Sciatic nerve (tissue), 2 donors: ENCODE measurements around the gene MCC. TPM values are rescaled to one million over a fixed set of nuclear protein-coding genes. Genes with fewer than 3 reads are reported as not detected.

Experiments
- ATAC-seq: fragments of 200-7000 bp; cut with Tn5 transposase; one replicate; pipeline ENCODE4 v1.9.1; 2020; ENCODE audit warnings: mild to moderate bottlenecking, moderate library complexity
- DNase-seq: peaks from one replicate; pipeline ENCODE4 v3.0.0-alpha.2; 2020; ENCODE audit warnings: low spot score
- intact Hi-C: fragments of 100-400 bp; cut with DNase I; formaldehyde crosslinking; loops from one replicate; pipeline ENCODE4 v1.14.2; 2022
- total RNA-seq: library from RNA; stranded (reverse); fragmentation: NEBNext Ultra II Directional; extraction: Animal tissue kit (Norgen Biotek cat#: 25700); gene quantifications from one replicate; pipeline ENCODE4 v1.2.1, GENCODE V29; 2021
- donor health status: DM: no; HTN: no; CAD: no.
- donor health status: DM: no; HTN: no; CAD: no.

The MCC gene
- total RNA-seq, 1 donor from 2014 or later: 41.9 TPM

DNA sequence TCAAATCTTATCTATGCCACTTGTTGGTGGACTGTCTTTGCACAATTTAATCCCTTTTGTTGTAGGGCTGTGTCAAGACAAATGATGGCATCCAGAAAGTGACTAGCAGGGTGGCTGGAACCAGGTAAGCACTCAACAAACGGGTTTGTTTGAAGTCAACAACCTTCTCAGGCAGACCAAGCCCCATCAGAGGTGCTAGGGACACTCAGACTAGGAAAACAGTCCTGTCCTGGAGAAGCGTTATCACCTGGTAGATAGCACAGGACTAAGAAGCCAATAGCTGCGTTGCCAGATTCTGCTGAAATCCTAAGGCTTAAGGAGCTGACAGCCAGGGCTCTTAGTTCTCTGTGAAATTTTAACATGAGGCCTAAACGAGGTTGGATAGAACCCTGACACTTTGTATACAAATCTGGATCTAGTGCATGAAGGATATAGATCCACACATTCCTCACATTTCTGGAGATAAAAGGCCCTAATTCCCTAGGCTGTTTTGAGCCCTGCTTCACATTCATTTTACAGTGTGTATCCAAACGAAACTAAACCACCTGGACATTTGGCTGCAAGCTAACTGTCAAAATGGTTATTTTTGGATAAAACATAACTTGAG is 331.9 kb downstream of the MCC start:
- ATAC-seq (no peak), DNase-seq (no peak)
- intact Hi-C loops: no loop called here

DNA sequence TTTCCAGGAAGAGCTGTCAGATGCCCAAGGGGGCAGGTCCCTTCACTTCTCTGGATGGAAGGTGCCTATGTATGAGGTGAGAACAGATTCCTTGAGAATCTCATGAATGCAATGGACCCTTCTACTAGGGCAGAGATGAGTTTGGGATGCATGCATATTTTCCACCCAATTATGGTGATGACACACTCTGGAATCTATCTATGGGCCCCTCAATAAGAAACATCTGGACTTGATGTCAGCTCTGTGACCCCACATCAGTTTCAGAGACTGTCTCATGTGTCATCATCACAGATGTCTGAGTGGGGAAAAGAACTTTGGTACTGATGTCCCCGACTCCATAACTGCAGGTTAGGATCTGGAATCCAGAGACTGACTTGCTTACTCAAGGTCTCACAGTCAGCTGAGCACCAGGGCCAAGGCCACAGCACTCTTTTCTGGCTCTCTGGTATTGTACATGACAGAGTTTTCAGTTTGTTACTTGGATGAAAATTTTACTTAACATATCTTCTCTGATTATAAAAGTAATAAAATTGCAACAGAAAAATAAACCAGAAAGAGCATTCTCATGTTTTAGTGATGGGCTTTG is 334.6 kb downstream of the MCC start:
- DNase-seq: no peak
- no peak for ATAC-seq
- intact Hi-C loops: no loop called here

DNA sequence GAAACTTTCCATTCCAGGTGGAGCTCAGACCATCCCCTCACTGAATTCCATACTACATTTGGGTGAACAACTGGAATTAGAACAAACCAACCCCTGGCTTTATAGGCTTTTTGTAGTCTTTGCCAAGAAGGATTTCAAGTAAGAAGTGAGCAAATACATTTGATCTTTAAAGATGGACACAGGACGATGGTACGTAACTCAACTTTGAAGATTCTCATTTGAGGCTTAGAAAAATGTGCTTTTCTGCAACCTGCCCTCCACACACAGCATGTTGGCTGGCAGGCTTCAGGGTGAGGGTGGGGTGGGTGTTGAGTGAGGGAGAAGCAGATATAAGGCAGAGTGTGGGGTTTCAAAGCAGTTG is 335.9 kb downstream of the MCC start:
- intact Hi-C loops: no loop called here
- DNase-seq (no peak), ATAC-seq (no peak)

DNA sequence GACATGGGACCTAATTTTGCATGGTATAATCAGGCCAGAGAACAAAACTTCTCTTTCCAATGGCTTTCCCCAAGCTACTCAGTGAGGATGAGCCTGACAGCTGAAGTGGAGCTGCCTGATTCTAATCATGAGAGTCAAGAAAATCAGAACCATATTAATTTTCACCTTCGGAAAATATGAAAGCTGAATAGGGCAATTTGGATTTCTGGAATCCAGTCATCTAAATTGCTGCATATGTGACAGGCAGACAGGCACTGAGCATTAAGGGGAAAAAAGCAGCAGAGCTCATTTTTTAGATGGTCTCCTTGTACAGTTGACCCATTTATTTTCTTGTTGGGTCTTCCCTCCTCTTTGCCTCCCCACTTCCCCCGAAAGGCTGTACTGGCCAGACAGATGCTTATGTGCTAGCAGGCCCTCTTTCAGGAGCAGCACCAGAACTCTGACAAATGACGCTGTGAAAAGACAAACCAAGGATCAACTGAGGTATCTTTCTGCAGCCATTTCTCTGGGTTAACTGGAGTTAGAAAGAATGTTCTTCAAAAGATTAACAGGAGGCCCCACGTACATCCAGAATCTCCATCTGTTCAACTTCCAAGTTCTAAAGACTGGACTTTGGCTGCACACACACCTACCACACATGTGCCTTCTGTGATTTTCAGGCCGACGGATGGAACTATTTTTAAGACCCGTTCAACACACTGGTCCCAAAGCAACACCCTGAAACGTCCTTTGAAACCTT is 336.4 kb downstream of the MCC start:
- intact Hi-C loops: no loop called here
- DNase-seq (no peak), ATAC-seq (no peak)

DNA sequence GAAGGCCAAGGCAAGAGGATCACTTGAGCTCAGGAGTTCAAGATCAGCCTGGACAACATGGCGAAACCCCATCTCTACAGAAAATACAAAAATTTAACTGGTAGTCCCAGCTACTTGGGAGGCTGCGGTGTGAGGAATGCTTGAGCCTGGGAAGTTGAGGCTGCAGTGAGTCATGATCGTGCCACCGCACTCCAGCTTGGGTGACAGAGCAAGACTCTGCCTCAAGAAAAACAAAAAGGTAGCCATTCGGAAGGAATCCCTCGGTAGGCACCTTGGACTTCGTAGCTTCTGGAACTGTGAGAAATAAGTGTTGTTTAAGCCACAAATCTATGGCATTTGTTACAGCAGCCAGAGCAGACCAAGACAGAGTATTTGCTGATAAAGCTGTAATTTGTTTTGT is 337.4 kb downstream of the MCC start:
- DNase-seq (no peak), ATAC-seq (no peak)
- intact Hi-C loops: no loop called here

DNA sequence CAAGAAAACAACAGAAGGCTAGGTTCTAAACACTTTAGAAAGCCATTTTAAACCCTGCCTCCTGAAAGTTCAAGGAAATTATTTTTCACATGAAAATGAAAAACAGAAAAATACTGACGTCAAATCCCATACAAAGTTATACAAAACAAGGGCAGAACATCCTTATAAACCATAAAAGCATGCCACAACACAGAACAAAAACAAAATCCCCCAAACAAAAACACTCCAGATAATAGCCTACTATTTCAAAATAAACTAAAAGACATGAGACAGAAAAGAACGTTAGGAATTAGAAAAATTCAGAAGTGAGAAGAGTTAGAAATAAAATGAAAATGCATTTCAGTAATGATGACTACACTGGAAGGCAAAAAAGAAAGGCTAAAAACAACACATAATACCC is 338.0 kb downstream of the MCC start:
- no peak for ATAC-seq
- no peak for DNase-seq
- intact Hi-C loops: no loop called here

DNA sequence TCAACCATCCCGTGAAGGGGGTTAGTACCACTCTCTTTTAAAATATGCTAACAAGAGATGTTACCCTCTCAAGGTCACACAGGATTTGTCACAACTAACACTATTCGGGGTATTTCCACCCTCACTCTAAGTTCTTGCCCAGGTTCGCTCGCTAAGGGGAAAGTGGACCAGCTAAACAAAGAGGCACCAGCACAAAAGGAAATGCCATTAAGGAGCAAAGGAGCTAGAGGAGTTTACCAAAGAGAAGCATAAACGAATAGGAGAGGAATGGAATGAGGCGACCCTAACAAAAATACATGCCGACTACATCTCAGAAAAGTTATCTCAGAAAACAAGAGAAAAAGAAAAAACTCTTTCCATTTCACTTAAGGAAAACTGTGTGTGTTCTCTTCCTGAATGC is 340.7 kb downstream of the MCC start:
- DNase-seq: no peak
- intact Hi-C loops: no loop called here
- no peak for ATAC-seq

DNA sequence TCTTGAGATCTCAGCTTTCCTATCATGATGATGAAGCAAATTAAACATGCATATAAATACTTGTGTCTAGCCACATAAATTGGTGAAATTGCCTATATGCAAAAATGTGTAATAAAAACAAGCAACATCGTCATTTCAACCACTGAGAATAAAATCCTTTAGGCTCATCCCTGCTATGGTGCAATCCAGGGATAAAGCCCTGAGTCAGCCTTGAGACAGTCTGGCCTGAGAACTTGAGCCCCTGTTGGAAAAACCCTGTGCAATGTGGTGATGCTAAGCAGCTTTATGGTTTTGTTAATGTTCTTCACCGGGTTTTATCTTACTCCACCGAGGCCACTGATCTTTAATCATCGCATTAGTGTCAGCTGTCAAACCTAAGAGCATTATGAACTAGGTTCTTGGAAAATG is 341.1 kb downstream of the MCC start:
- DNase-seq (no peak), ATAC-seq (peak; percentile 74)
- intact Hi-C loops: no loop called here

DNA sequence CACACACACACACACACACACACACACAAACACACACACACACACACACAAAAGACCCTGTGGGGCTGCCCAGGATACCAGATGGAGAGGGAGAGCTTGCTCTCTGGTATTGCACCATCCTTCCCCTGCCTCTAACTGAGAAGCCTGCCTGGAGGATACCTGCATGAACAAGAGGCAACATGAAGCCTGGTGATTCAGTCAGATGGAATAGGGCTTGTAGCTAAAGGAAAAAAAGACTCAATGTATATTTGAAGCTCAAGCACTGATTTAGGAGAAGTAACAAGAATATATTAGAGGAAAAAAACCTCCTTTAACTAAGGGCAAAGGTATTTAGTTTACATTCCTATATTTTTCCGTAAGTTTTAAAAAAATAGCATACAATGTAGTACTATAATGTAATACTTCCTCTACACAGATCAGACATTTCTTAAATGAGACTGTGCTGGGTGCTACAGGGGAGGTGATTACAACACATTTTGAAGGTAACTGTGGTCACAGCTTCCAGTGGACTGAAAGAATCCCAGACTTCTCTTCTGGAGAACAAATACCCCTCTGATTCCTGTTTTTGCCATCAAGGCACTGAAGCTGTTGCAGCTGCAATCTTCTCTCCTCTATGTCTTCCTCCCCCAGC is 342.4 kb downstream of the MCC start:
- no peak for ATAC-seq
- intact Hi-C loops: no loop called here

DNA sequence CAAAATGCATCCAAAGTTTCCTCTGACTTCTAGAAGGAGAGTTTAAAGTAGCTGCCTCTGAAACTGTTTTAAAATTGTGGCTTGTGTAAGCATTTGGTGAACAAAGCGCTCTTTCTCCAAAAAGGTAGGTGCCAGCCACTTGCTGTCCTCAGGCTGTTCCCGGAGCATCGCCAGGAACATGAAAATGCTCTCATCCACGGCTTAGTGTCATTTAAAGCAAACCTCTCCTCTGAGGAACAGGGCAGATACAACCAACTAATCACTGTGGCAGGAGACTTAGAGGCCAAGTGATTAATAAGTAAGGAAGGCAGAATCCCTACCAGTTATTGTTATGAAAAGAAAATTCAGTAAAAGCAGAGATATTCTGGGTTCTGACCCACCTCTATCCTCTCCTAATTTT is 346.1 kb downstream of the MCC start:
- ATAC-seq: no peak
- intact Hi-C loops: no loop called here
- no peak for DNase-seq

More for the DNA sequence above, 342.4 kb downstream of the MCC start:
- DNase-seq: no peak

DNA sequence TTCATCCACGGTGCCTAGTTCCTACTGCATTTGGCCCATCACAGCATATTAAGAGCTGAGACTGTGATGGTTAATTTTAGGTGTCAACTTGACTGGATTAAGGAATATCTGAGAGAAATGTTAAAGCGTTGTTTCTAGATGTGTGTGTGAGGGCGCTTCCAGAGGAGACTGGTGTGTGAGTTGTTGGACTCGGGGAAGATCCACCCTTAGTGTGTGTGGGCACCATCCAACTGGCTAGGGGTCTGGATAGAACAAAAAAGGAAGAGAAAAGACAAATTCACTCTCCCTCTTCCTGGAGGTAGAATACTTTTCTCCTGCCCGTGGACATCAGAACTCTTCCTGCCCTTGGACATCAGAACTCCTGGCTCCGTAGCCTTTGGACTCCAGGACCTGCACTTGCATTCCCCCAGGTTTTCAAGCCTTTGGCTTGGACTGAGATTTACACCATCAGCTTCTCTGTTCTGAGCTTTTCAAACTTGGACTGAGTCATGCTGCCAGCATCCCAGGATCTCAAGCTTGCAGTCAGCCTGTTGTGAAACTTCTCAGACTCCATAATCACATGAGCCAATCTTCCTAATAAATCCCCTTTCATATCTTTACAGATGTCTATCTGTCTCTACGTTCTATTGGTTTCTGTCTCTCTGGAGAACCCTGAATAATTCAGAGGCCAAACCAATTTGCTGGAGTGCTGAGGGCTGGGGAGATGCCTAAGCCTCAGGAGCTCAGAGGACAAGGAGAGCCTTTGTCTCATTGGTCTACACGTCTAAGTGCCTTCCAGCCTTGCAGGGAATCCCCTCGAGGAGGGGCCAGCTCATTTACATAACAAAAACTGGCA is 347.2 kb downstream of the MCC start:
- intact Hi-C loops: no loop called here
- ATAC-seq: peak; percentile 95
- no peak for DNase-seq

DNA sequence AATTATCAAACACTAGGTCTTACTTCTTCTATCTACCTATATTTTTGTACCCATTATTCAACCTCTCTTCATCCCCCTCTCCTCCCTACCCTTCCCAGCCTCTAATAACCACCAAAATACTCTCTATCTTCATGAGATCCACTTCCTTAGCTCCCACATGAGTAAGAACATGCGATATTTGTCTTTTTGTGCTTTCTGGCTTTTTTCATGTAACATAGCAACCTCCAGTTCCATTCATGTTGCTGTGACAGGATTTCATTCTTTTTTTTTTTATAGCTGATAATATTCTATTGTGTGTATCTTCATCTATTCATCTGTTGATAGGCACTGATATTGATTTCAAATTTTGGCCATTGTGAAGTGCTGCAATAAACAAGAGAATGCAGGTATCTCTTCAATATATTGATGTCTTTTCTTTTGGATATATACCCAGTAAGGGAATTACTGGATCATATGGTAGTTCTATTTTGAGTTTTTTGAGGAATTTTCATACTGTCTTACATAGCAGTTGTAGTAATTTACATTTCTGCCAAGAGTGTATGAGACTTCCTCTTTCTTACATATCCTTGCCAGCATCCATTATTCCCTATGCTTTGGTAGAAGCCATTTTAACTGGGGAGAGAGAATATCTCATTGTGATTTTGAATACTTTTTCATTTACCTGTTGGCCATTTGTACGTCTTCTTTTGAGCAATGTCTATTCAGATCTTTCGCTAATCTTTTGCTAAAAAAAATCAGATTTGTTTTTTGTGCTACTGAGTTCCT is 354.9 kb downstream of the MCC start:
- intact Hi-C loops: no loop called here
- DNase-seq (no peak), ATAC-seq (no peak)

DNA sequence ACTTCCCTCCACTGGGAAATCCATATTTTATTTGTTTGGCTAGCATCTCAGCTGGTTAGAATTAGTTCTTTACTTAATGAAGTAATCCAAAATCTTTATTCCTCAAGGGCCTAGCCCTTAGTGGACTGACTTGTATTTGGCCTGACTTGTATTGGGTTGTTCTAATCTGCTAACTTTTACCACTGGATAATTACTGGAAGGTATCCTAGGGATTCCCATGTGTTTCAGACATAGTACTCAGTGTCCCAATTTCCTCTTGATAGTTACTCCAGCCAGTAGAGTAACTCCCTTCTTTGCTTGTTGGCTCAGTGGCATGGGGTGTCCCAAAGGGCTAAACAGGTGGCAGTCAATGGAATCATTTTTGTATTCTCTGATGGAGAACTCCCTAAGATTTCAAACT is 355.7 kb downstream of the MCC start:
- no peak for DNase-seq
- ATAC-seq: peak; percentile 78
- intact Hi-C loops: no loop called here

DNA sequence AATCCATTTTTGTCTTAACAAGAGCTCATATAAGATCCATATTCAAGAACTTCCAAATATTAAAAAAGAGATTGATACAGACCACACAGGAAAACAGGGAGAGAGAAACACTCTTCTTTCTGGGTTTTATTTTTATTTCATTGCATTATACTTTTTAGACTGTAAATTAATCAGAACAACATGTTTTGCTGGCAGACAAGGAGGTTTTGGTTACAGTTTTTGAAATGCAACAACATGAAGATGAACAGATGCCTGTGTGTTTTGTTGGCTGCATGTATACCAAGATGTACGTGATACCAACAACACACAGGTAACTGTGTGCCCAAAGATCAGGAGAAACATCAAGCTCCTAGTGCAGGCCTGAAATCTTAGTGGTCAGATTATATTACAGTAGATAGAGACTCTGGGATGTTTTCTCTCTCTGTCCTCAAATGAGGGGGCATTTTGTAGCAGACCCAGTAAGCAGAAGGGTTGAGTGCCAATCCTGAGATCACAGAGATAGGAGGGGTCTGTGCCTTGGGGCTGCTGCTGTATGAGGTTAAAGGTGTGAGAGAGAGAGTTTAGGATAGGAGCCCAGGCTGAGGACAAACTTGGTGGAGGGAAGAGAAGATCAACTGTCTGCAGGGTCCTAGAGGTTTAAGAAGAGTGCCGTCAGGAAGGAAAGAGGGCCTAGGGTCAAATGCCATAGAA is 359.5 kb downstream of the MCC start:
- ATAC-seq: no peak
- intact Hi-C loops: no loop called here
- no peak for DNase-seq

DNA sequence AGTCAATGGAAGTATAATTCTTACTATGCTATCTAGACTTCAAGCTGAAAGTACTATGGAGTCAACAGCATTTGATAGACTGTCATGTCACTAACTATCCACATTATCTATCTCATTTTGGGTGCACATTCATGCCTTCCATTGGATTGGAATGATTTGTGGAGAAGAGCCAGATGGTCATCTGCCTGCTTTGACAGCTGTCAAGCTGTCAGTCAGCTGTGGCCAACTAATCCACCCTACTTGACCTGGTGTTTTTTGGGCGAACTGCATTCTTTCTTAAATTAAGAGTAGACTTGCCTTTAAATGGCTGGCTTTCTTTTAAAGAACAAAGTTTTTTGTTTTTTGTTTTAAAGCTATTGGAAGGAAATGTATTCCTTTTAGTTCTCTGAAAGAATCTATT is 360.2 kb downstream of the MCC start:
- intact Hi-C loops: no loop called here

DNA sequence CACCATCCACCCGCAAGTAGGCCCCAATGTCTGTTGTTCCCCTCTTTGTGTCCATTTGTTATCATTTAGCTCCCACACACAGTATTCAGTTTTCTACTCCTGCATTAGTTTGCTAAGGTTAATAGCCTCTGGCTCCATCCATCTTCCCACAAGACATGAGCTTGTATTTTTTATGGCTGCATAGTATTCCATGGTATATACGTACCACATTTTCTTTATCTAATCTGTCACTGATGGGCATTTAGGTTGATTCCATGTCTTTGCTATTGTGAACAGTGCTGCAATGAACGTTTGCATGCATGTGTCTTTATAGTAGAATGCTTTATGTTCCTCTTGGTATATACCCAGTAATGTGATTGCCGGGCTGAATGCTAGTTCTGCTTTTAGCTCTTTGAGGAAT is 361.2 kb downstream of the MCC start:
- intact Hi-C loops: no loop called here
- DNase-seq (no peak), ATAC-seq (no peak)

More for the DNA sequence above, 360.2 kb downstream of the MCC start:
- DNase-seq (no peak), ATAC-seq (no peak)

DNA sequence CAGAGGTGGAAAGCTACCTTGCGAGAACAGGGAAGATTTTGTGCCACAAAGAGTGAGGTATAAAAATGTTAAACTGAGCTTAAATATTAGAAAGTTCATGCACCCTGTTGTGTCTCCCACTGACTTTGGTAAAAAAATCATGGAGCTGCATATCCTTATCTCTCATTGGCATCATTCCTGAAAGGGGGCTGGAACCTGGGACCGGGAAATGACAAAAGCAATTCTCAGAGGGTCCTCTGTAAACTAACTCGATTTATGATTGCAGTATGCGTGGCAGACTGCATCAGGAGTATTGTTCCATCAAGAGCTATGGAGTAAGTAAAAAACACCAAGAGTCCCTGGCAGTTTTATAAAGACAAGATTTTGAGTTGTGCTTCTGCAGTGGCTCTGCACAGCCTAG is 362.9 kb downstream of the MCC start:
- DNase-seq (no peak), ATAC-seq (no peak)
- intact Hi-C loops: no loop called here

DNA sequence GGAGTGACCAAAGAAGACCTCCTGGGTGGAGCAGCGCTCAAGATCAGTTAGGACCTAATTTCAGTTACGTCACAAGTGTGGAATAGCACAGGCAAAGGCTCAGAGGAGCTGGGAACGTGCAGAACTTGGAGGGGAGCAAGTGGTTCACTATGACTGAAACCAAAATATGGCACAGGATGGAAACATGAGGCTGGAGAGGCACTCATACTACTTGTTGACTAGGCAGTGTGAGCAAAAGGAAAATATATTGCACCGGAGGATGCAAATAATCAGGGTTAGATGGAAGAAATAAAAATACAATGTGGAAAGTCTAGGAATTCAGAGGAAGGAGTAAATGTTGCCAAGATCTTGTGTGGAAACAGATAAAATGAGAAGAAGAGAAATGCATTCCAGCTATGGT is 363.3 kb downstream of the MCC start:
- intact Hi-C loops: no loop called here
- DNase-seq: no peak
- no peak for ATAC-seq
